Activated CD8-positive, alpha-beta memory T cell treated with anti-CD3 and anti-CD28 coated beads, Interleukin-2, amount 50 U/mL, for 24 hours (primary cell): ENCODE measurements around the gene ZBTB26.
A peak's percentile ranks its signal among the peaks of the same experiment; 100 is the strongest.
"Not testable (repeated sequence)": the region's sequence is repeated elsewhere in the genome, so short reads cannot be mapped to it uniquely, and the experiment has no call there.

Experiments used
- DNase-seq: peaks from one replicate; pipeline ENCODE4 v3.0.0-alpha.2; 2020; ENCODE audit errors: extremely low read depth

ZBTB26 gene

GRCh38 chr9:122929796-122930354 lies 1.4 kb downstream of the ZBTB26 start:
- DNase-seq: no peak

- no peak for DNase-seq
These were observed 7.4 kb downstream of the ZBTB26 start for GRCh38 chr9:122923947-122924346.

GRCh38 chr9:122922713-122923112 lies 8.6 kb downstream of the ZBTB26 start:
- no peak for DNase-seq

GRCh38 chr9:122918310-122918709 lies 13.0 kb downstream of the ZBTB26 start:
- no peak for DNase-seq

GRCh38 chr9:122912964-122913673 lies 18.2 kb downstream of the ZBTB26 start, which contains the start of gene ZBTB6:
Gene ZBTB6 (minus strand): TSS chr9:122913323. CDS start chr9:122912072, 1,251 bp downstream.
- peak; percentile 32 for DNase-seq

GRCh38 chr9:122912671-122912963 lies 18.7 kb downstream of the ZBTB26 start:
- DNase-seq: no peak

GRCh38 chr9:122906122-122906521 lies 25.2 kb downstream of the ZBTB26 start:
- DNase-seq: not testable (repeated sequence)

GRCh38 chr9:122904823-122905710 lies 26.2 kb downstream of the ZBTB26 start, which contains the start of gene RC3H2:
Gene RC3H2 (minus strand): TSS chr9:122905359. CDS start chr9:122897509, 7,850 bp downstream.
- DNase-seq: peak; percentile 95

GRCh38 chr9:122904466-122904822 lies 26.9 kb downstream of the ZBTB26 start:
- no peak for DNase-seq

GRCh38 chr9:122900791-122901190 lies 30.5 kb downstream of the ZBTB26 start:
- no peak for DNase-seq

- no peak for DNase-seq
These were observed 33.3 kb downstream of the ZBTB26 start for GRCh38 chr9:122897969-122898368.

- no peak for DNase-seq
These were observed 42.8 kb downstream of the ZBTB26 start for GRCh38 chr9:122888480-122888879.

GRCh38 chr9:122883125-122883524 lies 48.2 kb downstream of the ZBTB26 start:
- no peak for DNase-seq

- DNase-seq: no peak
These were observed 51.9 kb downstream of the ZBTB26 start for GRCh38 chr9:122879443-122879842.

GRCh38 chr9:122875523-122875922 lies 55.8 kb downstream of the ZBTB26 start:
- DNase-seq: no peak

GRCh38 chr9:122867276-122867675 lies 64.0 kb downstream of the ZBTB26 start:
- DNase-seq: not testable (repeated sequence)

- no peak for DNase-seq
These were observed 65.2 kb downstream of the ZBTB26 start for GRCh38 chr9:122866079-122866478.
